HTR-8/SVneo (cell line): ENCODE results near the gene VPS41.

Experiments used
- DNase-seq: peaks from one replicate; pipeline ENCODE4 v3.0.0; 2011; ENCODE audit warnings: low spot score, mixed read lengths; ENCODE audit not compliant: insufficient read length
- FAIRE-seq: peaks from 2 replicates; lab custom pipeline; 2011; peaks lifted over from hg19 to GRCh38; lab: Jason Lieb, UNC

The VPS41 gene

DNA sequence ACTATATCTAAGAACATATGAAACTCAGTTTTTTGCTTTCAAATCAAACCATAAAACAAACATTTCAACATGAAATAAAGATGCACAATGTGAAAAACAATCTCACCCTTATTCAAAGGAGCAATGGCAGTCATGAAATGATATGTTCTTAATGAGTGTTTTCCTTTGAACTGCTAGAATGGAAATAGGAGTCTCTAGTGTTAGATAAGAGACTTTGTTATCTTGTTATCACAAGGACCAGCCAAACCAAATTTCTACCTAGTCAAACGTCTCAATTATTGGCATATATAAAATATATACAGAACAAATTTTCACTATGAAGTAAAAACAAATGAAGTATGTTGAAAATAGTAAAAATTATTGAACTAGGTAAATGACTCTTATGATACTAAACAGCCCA lies 1.2 kb downstream of the VPS41 start:
- no peak for FAIRE-seq
- no peak for DNase-seq

DNA sequence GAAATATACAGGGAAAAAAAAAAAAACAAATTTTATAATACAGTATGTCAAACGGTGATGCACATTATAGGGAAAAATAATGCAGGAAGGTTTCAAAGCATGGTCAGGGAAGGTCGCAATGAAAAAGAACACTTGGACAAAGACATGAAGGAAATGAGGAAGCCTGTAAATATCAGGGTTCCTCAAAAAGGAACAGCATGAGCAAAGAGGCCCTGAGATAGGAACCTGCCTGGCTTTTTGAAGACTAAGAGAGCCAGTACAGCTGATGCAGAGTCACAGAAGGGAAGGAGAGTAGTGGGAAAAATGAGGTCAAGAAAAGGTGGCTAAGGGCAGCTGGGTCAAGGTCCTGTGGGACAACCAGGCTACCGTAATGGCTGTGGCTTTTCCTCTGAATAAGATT lies 1.9 kb downstream of the VPS41 start:
- no peak for DNase-seq
- no peak for FAIRE-seq

DNA sequence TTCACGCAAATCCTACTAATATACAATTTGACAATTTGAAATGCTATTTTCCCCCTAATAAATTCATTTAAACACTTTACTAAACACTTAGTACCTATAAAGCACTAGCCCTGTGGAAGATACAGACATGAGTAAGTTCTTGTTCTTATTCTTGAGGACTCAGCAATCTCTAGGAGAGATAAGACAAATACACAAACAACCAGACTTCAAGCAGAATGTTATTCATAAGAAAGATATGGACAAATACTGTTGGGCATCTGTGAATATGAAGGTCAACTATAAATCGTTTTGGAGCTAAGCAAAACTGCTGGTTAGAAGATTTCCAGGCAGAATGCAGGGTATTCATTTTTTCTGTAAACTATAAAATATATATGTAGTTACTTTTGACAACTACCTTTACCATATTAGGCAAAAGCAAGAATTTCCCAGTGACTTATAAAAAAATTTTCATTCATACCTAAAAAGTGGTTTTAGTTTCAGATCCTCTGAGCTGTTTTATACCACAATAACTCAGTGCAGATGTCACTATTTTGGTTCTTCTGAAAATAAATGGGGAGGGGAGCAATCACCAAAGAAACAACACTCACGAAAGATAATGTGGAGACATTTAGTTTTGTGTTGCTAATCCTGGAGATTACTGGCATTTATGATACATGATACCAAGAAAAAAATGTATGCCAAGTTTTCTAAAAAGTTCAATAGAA lies 3.8 kb downstream of the VPS41 start:
- DNase-seq, result no peak
- FAIRE-seq, result no peak

DNA sequence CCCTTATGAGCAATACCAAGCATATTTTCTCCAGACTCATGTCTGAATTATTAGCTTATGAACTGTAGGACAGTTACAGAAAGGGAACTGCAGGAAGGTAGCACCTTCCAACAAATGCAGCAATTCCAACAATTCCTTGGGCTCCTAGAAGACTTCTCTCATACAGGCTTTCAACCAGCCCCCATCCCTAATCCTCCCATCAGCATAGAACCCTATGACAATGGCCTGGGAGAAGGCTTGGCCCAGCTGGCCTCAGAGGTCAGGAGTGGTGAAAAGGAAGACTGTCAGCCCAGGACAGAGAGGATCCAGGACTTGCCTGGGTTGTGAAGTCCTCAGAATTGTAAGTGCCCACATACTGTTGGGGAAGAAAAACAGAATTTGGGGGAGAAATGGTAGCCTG lies 5.9 kb downstream of the VPS41 start:
- DNase-seq (no peak), FAIRE-seq (no peak)

DNA sequence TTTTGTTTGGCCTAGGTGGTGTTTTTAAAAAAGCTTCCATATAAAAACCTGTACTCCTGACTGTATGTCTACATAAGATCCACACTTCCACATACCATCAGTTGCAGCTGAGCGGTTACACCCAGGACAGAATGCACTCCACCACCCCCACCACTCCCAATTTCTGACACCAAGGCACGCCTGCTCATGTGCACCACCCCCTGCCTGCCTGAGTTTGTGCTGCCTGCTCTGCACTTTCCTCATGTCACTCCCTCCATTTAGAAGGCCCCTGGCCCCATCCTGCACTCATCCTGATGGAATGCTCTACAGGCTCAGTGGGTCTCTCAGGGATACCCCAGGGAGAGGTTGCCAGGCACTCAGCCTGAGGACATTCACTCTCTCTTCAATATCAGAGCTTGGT lies 6.5 kb downstream of the VPS41 start:
- DNase-seq (no peak), FAIRE-seq (no peak)

DNA sequence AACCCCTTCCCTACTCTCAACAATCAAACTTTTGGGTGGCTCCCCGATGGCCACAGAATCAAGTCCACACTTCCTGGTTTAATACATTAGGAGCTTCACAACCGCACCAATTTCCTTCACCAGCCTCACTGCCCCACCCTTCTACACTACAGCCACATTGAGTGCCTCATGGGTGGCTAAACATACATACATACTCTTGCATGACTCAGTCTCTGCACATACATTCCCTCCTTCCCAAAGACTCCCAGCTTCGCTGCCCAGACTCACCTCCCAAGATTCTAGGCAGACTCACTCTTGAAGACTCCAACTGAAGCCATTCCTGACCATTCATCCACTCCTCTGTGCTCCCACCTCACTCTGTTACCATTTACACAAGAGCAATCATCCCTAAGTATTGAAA lies 15.9 kb downstream of the VPS41 start:
- no peak for FAIRE-seq
- DNase-seq, result no peak

DNA sequence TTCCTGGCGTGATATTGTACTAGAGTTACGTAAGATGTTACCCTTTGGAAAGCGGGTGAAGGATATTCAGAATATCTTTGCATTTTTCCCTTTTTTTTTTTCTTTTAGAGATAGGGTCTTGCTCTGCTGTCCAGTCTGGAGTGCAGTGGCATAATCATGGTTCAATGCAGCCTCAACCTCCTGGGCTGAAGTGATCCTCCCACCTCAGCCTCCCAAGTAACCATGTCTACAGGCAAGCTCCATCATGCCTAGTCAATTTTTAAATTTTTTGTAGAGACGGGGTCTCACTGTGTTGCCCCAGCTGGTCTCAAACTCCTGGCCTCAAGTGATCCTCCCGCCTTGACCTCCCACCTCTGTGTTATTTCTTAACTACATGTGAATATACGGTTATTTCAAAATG lies 18.4 kb downstream of the VPS41 start:
- no peak for FAIRE-seq

DNA sequence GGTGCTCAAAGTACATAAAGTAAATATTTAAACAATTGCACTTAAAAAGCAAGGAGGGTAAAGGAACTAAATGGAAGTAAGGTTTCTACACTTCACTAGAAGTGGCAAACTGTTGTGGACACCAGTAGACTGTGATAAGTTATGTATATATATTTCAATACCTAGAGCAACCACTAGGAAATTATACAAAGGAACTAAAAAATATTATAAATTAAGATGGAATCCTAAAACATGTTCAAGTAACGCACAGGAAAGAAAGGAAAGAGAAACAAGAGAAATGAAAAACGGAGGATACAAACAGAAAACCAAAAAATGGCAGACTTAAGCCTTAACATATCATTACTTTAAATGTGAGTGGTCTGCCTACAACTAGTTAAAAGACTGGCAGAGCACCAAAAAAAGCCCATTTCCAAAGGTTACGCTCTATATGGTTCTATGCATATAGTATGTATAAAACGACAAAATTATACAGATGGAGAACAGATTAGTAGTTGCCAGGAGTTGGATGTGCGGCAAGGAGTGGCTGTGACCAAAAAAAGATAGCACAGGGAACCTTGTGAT lies 19.0 kb downstream of the VPS41 start:
- no peak for FAIRE-seq

More for the DNA sequence above, 18.4 kb downstream of the VPS41 start:
- no peak for DNase-seq

DNA sequence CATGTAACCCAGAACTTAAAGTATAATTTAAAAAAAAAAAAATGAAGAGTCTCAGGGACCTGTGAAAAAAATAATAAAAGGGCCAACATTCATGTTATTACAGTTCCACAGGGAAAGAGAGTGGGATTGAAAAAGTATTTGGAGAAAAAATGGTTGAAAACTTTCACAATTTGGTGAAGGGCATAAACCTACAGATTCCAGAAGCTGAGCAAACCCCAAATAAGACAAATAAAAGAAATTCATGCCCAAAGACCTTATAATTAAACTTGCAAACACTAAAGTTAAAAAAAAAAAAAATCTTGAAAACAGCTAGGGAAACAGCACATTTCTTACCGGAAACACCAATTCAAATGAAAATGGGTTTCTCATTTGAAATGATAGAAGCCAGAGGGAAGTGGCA lies 19.9 kb downstream of the VPS41 start:
- DNase-seq, result no peak
- FAIRE-seq, result no peak

More for the DNA sequence above, 19.0 kb downstream of the VPS41 start:
- DNase-seq, result no peak

DNA sequence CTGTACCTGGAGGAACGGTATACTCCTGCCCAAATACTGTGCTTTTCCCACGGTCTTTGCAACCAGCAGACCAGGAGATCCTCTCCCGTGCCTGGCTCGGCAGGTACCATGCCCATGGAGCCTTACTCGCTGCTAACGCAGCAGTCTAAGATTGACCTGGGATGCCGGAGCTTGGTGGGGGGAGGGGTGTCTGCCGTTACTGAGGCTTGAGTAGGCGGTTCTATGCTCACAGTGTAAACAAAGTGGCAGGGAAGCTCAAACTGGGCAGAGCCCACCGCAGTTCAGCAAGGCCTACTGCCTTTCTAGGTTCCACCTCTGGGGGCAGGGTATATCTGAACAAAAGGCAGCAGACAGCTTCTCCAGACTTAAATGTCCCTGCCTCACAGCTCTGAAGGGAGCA lies 22.7 kb downstream of the VPS41 start:
- FAIRE-seq, result no peak
- no peak for DNase-seq

DNA sequence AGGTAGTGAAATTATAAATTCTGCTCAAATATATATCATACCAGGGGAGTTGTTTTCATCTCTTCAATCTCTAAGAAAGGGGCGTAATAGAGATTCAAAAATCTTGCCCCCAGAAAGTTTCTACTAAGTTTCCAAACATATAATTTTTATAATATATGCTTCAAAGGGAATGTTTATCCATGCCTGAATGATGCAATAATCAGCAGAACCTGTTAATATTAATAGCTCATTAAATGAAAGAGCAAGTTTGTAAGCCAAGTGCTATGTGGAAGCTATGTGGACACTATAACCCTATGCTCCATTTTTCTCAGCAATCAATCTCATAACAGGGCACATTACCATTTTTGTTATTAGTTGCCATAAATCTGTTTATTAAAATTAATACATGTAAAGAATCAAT lies 25.3 kb downstream of the VPS41 start:
- DNase-seq (no peak), FAIRE-seq (no peak)

DNA sequence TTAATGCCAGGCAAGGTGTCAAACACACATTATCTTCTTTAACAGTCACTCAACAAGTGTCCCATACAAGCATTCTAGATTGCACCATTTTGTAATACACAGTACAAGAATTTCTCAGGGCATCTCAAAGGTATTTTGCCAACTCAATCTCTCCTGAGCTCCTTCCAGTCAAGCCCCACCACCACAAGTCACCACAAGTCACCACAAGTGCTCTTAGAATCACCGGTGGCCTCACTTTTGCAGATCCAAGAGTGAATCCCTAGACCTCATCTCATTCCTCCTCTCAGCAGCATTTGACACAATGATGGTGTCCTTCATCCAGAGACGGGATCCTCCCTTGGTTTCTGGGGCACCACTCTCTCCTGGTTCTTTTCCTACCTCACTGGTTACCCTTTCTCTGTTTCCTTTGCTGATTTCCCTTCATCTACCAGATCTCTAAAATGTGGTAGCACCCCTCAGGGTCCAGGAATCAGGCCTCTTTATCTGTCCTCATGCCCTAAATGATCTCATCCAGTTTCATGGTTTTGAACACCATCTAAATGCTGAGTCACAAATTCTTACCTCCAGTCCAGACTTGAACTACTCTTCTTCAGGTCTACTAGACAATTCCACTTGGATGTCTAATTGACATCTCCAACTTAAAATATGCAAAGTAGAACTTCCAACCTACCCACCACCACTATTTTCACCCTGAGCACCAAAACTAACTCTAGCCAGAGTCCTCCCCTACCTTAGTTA lies 26.9 kb downstream of the VPS41 start:
- FAIRE-seq, result no peak

DNA sequence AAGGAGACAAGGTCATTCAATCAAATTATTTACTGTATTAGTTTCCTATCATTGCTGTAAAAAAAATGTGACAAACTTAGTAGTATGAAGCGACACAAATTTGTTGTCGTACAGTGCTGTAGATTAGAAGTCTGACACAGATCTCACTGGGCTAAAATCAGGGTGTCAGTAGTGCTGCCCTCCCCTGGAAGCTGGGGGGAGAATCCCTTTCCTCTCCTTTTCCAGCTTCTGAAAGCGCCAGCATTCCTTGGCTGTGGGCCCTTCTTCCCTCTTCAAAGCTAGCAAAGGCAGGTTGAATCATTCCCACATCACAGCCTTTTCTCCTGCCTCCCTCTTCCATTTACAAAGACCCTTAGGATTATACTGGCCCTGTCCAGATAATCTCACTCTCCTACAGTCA lies 28.0 kb downstream of the VPS41 start:
- no peak for FAIRE-seq
- no peak for DNase-seq

More for the DNA sequence above, 26.9 kb downstream of the VPS41 start:
- no peak for DNase-seq

DNA sequence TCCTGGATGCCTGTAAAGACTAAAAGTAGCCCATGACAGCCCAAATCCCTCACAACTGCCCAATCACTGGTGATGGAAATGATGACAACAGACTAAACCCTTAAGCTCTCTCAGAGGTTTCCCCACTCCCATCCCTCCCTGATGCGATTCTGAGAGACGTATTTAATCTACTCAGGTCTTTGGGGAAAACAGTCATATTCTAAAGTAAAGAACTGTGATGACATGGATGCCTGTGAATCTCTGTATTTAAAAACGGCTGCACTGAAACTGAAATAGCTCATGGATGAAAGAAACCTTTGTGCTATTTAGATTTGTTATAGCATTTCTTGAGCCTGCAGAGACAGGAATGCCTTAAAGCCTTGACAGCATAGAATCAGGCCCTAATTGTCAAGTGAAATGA lies 28.5 kb downstream of the VPS41 start:
- DNase-seq, result no peak
- FAIRE-seq, result no peak

DNA sequence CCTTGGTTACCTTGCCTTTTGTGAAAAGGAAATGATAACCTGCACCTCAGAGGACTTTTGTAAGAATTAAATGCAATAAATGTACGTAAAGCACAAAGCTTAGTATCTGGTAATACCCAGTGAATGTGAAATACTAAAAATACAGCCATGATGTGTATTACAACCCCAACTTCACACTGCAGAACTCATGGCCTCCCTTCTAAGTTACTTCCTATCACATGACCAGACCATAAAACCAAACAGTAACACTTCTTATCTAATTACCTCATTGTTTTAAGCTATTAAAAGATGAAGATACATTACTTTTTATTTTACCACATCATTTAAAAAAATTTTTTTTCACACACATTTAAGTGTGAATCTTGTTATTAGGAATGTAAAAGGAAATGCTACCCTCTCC lies 29.0 kb downstream of the VPS41 start:
- FAIRE-seq (no peak), DNase-seq (no peak)

DNA sequence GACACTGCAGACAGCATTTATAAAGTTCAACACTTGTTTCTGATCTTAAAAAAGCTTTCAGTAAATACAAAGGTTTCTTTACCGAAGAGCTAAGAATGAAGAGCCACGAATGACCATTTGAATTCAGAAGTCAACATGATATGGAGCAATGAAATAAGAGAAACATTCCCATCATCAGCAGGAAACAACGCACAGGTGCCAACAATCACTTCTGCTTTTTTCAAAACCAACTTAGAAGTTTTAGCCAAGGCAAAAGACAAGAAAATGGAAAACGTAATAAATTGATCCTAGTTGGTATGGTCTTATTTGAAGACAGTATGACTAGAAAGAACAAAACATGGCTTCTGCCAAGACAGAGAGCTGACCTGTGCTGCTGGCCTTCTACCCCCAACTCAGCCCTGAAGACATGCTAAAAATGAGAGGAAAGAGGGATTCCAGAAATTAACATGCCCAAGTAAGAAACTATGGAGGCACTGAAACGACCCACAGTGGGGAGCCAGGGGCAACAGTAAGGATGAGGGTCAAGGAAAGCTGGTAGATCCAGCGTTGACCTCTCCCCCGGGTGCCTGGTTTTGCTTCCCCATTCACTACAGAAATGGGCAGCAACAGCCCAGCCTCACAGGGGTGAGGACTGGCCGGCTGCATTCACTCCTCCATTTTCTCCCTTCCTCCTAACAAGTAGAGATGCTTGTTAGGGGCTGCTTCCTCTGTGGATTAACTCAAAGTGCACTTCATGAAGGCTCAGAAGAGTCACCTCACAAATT lies 30.1 kb downstream of the VPS41 start:
- FAIRE-seq (no peak), DNase-seq (no peak)

DNA sequence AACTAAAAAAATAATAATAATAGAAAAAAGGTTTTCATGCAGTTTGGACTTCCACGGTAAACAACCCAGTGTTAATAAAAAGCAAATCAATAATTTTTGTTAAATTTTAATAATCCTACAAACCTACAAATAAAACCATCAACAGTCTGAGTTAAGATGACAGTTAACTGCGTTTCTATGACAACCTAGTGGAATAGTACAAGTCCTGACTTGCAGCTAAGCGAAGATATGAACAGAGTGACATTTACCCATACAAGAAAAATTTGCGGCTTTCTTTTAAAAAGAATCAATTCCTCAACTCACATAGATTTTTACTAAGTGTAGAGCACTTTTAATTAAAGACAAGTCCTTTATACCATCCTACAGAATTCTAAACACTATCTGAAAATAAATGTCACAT lies 35.6 kb downstream of the VPS41 start:
- DNase-seq, result no peak
- FAIRE-seq, result no peak

DNA sequence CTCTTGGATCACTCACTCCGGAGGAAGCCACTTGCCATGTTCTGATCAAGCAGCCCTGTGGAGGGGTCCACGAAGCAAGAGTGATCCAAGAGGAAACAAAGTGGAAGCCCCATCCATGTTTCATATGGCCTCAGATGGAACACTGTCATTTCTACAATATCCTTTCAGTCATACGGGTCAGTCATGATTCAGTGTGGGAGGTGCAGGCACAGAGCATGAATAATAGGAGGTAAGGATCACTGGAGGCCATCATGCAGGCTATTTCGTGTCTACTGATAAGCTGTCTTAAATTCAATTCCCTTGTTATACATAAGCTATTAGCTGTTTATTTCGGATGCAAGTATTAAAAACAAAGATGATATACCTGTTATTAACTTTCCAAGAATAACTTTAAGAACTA lies 36.8 kb downstream of the VPS41 start:
- FAIRE-seq (no peak), DNase-seq (no peak)

DNA sequence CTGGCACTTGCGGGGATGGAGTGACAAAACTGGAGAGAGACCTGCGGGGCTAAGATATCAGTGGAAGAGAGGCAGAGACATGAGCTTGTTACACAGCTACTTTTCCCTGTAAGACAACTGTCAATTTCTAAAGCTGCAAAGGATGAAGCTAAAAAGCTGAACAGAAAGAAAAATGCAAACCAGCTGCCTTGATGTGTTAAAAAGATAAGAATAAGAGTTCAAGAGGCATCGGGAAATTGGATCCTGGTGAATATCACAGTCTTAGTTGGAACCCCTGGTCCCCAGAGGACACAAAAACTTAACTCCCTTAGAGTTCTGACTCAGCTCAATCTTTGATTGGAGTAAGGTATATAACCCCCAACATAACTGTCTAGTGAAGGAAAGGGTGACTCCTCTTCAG lies 38.8 kb downstream of the VPS41 start:
- FAIRE-seq (no peak), DNase-seq (no peak)

DNA sequence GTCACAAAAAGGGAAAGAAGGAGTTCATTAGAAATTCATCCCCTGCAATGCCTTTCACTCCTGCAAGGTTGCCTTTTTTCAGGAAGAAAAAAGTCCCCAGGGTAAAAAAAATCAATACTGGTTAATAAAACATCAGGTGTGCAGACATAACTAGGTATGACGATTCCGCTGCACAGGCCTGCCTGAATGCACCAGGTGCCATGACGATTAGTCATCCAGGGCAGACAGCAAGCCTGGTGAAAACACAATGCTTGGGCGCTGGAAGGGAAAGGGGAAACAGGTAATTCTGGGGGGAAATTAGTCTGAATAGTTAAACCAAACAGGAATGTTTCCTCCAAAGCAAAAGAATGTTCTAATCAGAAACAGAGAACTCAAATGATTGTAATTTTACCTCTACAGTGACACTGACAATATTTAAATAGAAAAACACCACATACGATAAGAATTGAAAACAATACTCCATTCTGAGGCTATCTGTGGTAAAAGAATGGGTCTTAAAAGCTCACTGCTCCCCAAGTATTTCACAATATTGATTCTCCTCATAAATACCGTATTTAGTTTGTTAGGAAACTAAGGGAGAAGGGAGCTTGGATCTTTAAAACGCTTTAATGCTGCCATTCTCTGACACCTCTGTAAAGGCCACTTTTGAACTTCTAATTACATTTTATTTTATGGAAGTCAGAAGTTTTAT lies 45.2 kb downstream of the VPS41 start:
- FAIRE-seq, result no peak
- no peak for DNase-seq
